Heart right ventricle (tissue), 16 donors: ENCODE data around the gene TRMT112. TPM values are rescaled to one million over a fixed set of nuclear protein-coding genes. Genes with fewer than 3 reads are reported as not detected.

Source experiments
- ATAC-seq, 8 donors: fragments of 200-7000 bp; cut with Tn5 transposase; one replicate each; pipeline ENCODE4 v1.9.1; 2020; ENCODE audit warnings: mild to moderate bottlenecking in 8 of 8, moderate library complexity in 8 of 8, moderate number of reproducible peaks in 1 of 8
- DNase-seq, 2 donors: peaks; one replicate each; pipeline ENCODE4 v3.0.0-alpha.2; 2020
- H3K27ac ChIP-seq, 10 donors: fragments of 200-600 bp; sonication (generic) in 2 of 10; one replicate each; pipeline versions ENCODE4 v1.5.0 to v1.8.0; 2020 to 2022; ENCODE audit warnings: mild to moderate bottlenecking in 3 of 10
- H3K27me3 ChIP-seq, 7 donors: fragments of 200-600 bp; one replicate each; pipeline ENCODE4 v1.8.0; 2021 to 2022; ENCODE audit warnings: mild to moderate bottlenecking in 2 of 7
- H3K36me3 ChIP-seq, 9 donors: fragments of 200-600 bp; sonication (generic) in 1 of 9; one replicate each; pipeline versions ENCODE4 v1.5.0 to v1.8.0; 2020 to 2022; ENCODE audit warnings: mild to moderate bottlenecking in 2 of 9
- H3K4me1 ChIP-seq, 9 donors: fragments of 200-600 bp; sonication (generic) in 1 of 9; one replicate each; pipeline versions ENCODE4 v1.5.0 to v1.8.0; 2020 to 2022; ENCODE audit warnings: mild to moderate bottlenecking in 4 of 9
- H3K4me3 ChIP-seq, 10 donors: fragments of 200-600 bp; sonication (generic) in 2 of 10; one replicate each; pipeline versions ENCODE4 v1.5.0 to v1.8.0; 2020 to 2022; ENCODE audit warnings: mild to moderate bottlenecking in 7 of 10, moderate library complexity in 2 of 10
- H3K9me3 ChIP-seq, 11 donors: fragments of 200-600 bp in 10 of 11; sonication (generic) in 2 of 11; one replicate each; pipeline versions ENCODE4 v1.5.0 to v1.8.0; 2013 to 2022; ENCODE audit warnings: mild to moderate bottlenecking in 2 of 11, control low read depth in 1 of 11, moderate library complexity in 1 of 11
- CTCF ChIP-seq, 9 donors: fragments of 200-600 bp; sonication (generic) in 2 of 9; IDR thresholded peaks; one replicate each; pipeline versions ENCODE4 v1.5.0 to v1.8.0; 2021 to 2022; ENCODE audit warnings: antibody characterized with exemption in 9 of 9, mild to moderate bottlenecking in 5 of 9, moderate library complexity in 1 of 9
- WGBS, 2 donors: extraction: QIAGEN DNeasy Blood & Tissue Kit; methylation state at CpG; one replicate each; pipeline ENCODE4 v1.1.7; 2013; ENCODE audit warnings: inconsistent platforms in 1 of 2; 5-methylcytosine and 5-hydroxymethylcytosine counted together
- intact Hi-C, 10 donors: fragments of 100-400 bp; cut with DNase I; formaldehyde crosslinking; loops; one replicate each; pipeline versions ENCODE4 v1.11.1 to v1.14.2; 2022
- polyA plus RNA-seq, 2 donors: library from polyadenylated mRNA; stranded (reverse); fragments of 200-250 nt; gene quantifications; one replicate each; pipeline ENCODE4 v1.2.3, GENCODE V29; 2013
- total RNA-seq, 10 donors: library from RNA; stranded (reverse); fragmentation: NEBNext Ultra II Directional in 3 of 10; extraction: Animal tissue kit (Norgen Biotek cat#: 25700) in 3 of 10; gene quantifications; one replicate each; pipeline versions ENCODE4 v1.2.1 to v1.2.4, GENCODE V29; 2021 to 2023
- donor health status: Arrhythmogenic right ventricular cardiomyopathy.
- donor health status: ischemic (EF 13 %, LVEDD 7.1; RV severe dilation, severe dysfunction).
- donor health status: healthy with polysubstance abuse.
- donor health status: DM: no; HTN: yes; CAD: no.
- donor health status: DM: no; HTN: no; CAD: no.
- donor health status: ischemic (EF 25% LVEDD 6.9; RV normal size, moderate dysfunction).
- donor health status: ischemic (EF 25% LVEDD 5.7; RV mildly dilated, moderate dysfunction).
- donor health status: healthy.
- donor health status: DM: yes; HTN: yes; CAD: no.
- donor health status: Ischemic cardiomyopathy.
- donor health status: ischemic (EF 35%, LVEDD 5.7; RV mildly dilated, moderate dysfunction).
- donor health status: nonischemic (EF 11% LVEDD 7.7; RV severe dilation, severe dysfunction).
- donor health status: DM: yes; HTN: yes; CAD: no.
- donor health status: PGD.
- donor health status: ischemic (EF 29% LVEDD 5.4; RV normal size, mild dysfunction).
- donor health status: nonischemic (EF 23%, LVEDD 6.1; RV moderate dilation, normal function).

Gene TRMT112
- total and polyA plus RNA-seq, 12 donors, result 68.7 to 208 (median 92.2) TPM

GRCh38 chr11:64284962-64285884 lies 32.1 kb downstream of the TRMT112 start, which contains the start of gene GPR137:
Gene GPR137 (plus strand): TSS chr11:64285848. CDS start chr11:64286525, 677 bp downstream.
- peaks cover 14 to 49% (median 31%) of the 10 kb centered on the region in 9 donors for H3K4me1 ChIP-seq
- intact Hi-C loops, result loop anchor here in 5 of 10 donors (1.0 to 2.0 kb wide), 3 partner anchors 14 to 20 kb away; partner anchors contain the start of gene ESRRA (in 2 of the 5)
- H3K36me3 ChIP-seq, result peaks cover 0 to 36% (median 0%) of the 10 kb centered on the region in 9 donors
- no peaks in the 10 kb centered on the region for H3K9me3 ChIP-seq
- no peak for TF ChIP-seq CTCF (IDR thresholded peaks at IDR 0.05)
- 0 to 1% methylated on average over 76 to 102 of the region's 102 CpGs for WGBS, 2 donors
- H3K27ac ChIP-seq, result peak within 1 kb of the TSS; percentile 84 to 99 (median 95)
- peak within 1 kb of the TSS; percentile 39 to 91 (median 74) for H3K4me3 ChIP-seq
- peak; percentile 89 for DNase-seq
- peaks cover 0 to 6% (median 4%) of the 10 kb centered on the region in 7 donors for H3K27me3 ChIP-seq
- ATAC-seq, result peak; percentile 60 to 88 (median 72)

GRCh38 chr11:64284048-64284961 lies 33.1 kb downstream of the TRMT112 start, which contains the start of gene BAD:
Gene BAD (minus strand): TSS chr11:64284665. CDS start chr11:64284368, 297 bp downstream.
- intact Hi-C loops, result loop anchor here in 5 of 10 donors (2.0 kb wide), 2 partner anchors 14 to 20 kb away; partner anchors contain the start of gene ESRRA (in 2 of the 5)
- WGBS, 2 donors, result 3 to 4% methylated on average over 39 to 44 of the region's 44 CpGs
- H3K27me3 ChIP-seq, result no peaks in the 10 kb centered on the region
- H3K27ac ChIP-seq, result peak within 1 kb of the TSS; percentile 84 to 99 (median 95)
- H3K4me3 ChIP-seq, result peak within 1 kb of the TSS; percentile 39 to 91 (median 74)
- ATAC-seq (peak; percentile 90 to 96 (median 94)), DNase-seq (peak; percentile 95 to 96)
- no peak for TF ChIP-seq CTCF (IDR thresholded peaks at IDR 0.05)
- no peaks in the 10 kb centered on the region for H3K9me3 ChIP-seq
- peaks cover 14 to 49% (median 31%) of the 10 kb centered on the region in 9 donors for H3K4me1 ChIP-seq
- H3K36me3 ChIP-seq, result peaks cover 0 to 39% (median 0%) of the 10 kb centered on the region in 9 donors

- peaks cover 14 to 49% (median 31%) of the 10 kb centered on the region in 9 donors for H3K4me1 ChIP-seq
- intact Hi-C loops, result no loop called here
- H3K4me3 ChIP-seq, result peak overlapping the region in 4 of 10 donors; percentile 65 to 90 (median 75)
These were observed 34.3 kb downstream of the TRMT112 start for GRCh38 chr11:64283092-64283491.

More at GRCh38 chr11:64283092-64283491, 34.3 kb downstream of the TRMT112 start:
- Histone ChIP-seq H3K27ac (peak overlapping the region in 5 of 10 donors; percentile 90 to 99 (median 98)), H3K36me3 (peaks cover 0 to 47% (median 0%) of the 10 kb centered on the region in 9 donors), H3K9me3 (no peaks in the 10 kb centered on the region), H3K27me3 (no peaks in the 10 kb centered on the region)
- DNase-seq (no peak), ATAC-seq (no peak)
- 95 to 96% methylated on average over 3 of the region's 3 CpGs for WGBS, 2 donors
- no peak for TF ChIP-seq CTCF (IDR thresholded peaks at IDR 0.05)
